Stimulated activated CD8-positive, alpha-beta memory T cell treated with anti-CD3 and anti-CD28 coated beads, Interleukin-7, amount 100 ng/mL, for 48 hours (primary cell): Measurements from ENCODE around the gene TMEM258.

Experiments used
- DNase-seq, 2 donors: peaks; one replicate each; pipeline ENCODE4 v3.0.0-alpha.2; 2020; ENCODE audit warnings: low read depth in 1 of 2; ENCODE audit errors: extremely low read depth in 1 of 2

Gene TMEM258

DNA sequence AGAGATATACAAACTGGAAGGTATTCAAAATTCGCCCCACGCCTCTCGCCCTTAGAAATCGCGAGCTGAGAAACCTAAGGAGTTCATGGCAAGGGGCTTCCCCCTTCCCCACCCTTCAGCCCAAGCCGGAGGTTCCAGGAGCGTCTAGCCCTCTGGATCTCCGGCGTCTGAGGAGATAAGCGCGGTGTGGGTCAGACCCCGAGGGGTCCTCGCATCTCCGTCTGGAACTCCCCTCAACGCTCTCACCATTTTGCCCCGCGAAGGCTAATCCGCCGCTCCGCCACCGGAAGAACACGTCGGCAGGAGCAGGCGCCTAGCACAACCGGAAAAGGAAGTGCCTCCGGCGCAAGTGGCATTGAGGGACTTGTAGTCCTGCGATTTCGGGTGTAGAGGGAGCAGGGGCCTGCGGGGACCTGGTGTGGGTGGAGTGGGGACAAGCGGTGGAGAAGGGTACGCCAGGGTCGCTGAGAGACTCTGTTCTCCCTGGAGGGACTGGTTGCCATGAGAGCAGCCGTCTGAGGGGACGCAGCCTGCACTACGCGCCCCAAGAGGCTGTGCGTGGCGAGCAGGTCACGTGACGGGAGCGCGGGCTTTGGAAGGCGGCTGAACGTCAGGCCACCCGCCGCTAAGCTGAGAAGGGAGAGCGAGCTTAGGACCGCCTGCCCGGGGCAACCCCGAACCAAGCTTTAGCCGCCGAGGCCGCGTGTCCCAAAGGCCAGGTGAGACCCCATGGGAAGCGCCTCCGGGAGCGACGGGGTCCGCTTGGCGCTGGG is at the start of gene TMEM258, which contains the start of gene FEN1:
TMEM258 (minus strand) TSS at position 290 of the 773 bp plus-strand sequence; CDS start at position 249, 41 bp downstream.
FEN1 (plus strand) TSS at position 602 of the 773 bp plus-strand sequence. CDS start 2,451 bp downstream, outside the sequence.
- peak; percentile 70 to 81 for DNase-seq

DNA sequence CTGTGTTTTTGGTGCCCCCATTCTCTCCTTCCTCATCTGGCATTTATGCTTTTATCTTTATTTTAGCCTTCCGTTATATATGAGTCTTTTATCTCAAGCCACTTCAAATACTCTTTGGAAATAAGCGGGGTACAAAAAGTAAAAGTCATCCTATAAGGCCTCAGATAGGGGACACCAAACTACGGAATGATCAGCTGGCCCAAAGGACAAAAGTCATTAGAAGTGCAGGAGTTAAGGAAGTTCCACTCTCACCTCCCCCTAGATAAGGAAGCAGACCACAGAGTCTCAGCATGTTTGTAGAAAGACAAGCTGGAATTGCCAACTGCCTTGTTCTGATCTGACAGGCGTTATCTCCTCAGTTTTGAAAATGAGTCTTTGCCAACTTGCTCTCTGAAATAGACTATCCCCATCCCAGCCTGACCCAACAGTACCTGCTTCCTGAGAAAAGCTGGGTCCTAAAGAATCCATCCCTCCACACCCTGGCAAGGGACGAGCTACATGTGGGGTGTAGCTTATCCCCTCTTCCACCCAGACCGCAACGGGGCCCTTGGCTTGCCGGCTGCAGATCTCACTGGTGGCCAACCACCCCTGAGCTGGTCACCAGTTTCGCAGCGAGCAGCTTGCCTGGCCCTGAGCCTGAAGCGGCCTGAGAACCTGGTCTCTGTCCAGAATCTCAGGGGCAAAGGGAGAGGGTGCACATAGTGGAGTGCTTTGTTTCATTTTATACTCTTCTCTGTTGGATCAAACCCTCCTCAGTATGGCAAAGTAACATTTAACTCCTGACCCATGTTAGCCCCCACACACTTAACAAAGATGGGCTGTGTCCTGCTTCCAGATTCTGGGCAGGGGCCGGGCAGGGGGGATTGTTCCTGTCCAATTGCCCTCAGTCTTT is 49.5 kb upstream of the TMEM258 start:
- DNase-seq, result no peak

DNA sequence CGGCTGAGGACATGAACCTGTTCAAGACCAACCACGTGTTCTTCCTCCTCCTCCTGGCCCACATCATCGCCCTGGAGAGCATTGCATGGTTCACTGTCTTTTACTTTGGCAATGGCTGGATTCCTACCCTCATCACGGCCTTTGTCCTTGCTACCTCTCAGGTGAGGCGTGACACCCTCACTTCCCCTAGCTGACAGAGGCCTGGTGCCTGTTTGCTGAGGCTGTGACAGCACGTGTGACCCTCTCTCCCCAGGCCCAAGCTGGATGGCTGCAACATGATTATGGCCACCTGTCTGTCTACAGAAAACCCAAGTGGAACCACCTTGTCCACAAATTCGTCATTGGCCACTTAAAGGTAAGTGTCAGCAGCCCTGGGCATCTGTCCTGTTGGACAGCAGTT is 48.0 kb upstream of the TMEM258 start:
- DNase-seq, result no peak

DNA sequence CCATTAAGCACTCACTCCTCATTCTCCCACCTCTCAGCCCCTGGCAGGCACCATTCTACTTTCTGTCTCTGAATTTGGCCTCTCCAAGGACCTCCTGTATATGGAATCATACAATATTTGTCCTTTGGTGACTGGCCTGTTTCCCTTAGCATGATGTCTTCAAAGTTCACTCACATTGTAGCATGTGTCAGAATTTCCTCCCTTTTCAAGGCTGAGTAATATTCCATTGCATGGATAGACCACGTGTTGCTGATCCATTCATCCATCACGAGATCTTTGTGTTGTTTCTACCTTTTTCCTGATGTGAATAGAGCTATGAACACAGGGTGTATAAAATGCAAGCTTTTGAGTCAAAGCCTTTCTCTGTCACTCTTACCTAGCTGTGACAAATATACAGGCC is 47.3 kb upstream of the TMEM258 start:
- DNase-seq, result no peak

DNA sequence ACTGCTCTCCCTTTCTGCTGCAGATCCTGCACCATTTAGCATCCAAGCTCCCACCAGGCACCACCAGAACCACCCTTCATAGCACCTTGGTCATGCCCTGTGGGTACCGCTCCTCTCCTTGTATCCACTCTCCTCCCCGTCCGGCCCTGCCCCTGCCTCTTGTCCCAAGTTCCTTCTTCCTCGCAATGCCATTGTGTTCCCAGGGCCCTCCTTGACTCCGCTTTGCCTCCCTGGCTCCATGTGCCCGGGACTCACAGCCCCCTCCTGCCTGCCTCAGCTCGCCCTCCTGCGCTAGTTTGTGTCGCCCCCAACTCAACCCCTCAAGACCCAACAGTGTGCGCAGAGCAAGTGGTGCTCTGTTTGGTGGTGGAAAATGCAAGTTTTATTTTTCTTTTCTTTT is 46.5 kb upstream of the TMEM258 start:
- DNase-seq, result no peak

DNA sequence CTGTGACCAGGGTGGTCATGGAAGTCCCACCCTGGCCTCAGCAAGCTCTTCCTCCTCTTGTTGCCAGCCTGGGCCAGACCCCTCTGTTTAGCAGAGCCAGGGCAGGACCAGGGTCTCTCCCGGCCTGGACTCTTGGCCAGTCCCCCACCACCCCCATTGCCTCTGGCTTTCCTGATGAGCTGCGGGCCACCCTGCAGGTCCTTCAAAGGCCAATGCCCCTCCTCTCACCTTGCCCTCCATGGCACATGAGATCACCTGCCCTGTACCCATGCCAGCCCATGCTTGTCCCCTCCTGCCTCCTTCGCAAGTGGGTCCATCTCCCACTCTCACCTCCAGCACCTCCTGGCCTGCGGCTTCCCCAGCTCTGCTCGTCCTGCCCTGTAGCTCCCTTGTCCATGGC is 46.1 kb upstream of the TMEM258 start:
- DNase-seq, result no peak

DNA sequence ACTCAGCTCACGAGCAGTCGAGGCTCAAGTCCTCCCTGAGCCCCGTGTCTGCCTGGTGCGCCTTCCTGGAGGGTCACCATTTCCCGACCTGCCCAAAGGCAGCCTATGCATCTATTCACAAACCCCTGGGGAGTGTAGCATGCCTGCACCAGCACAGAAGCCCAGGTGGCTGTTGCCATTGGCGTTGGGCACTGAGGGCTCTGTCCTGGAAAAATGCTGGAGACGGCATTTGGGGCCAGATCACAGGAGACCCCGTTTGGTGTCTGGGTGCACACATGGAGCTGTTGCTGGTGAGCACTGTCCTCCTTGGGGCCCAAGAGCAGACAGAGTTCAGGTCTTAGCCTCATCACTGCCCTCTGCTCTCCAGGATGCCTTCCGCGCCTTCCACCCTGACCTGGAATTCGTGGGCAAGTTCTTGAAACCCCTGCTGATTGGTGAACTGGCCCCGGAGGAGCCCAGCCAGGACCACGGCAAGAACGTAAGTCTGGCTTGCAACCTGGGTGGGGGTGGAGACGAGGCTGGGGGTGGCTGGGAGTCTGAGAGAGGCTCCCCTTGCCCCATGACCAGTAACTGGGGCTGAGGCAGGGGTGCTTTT is 45.1 kb upstream of the TMEM258 start:
- no peak for DNase-seq

DNA sequence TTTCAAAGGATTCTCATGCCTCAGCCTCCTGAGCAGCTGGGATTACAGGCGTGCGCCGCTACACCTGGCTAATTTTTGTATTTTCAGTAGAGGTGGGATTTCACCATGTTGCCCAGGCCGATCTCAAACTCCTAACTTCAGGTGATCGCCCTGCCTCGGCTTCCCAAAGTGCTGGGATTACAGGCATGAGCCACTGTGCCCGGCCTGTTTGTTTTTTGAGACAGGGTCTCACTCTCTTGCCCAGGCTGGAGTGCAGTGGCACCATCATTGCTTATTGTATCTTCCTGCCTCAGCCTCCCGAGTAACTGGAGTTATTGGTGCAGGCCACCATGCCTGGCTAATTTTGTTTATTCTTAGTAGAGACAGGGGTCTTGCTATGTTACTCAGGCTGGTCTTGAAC is 43.8 kb upstream of the TMEM258 start:
- DNase-seq, result no peak

DNA sequence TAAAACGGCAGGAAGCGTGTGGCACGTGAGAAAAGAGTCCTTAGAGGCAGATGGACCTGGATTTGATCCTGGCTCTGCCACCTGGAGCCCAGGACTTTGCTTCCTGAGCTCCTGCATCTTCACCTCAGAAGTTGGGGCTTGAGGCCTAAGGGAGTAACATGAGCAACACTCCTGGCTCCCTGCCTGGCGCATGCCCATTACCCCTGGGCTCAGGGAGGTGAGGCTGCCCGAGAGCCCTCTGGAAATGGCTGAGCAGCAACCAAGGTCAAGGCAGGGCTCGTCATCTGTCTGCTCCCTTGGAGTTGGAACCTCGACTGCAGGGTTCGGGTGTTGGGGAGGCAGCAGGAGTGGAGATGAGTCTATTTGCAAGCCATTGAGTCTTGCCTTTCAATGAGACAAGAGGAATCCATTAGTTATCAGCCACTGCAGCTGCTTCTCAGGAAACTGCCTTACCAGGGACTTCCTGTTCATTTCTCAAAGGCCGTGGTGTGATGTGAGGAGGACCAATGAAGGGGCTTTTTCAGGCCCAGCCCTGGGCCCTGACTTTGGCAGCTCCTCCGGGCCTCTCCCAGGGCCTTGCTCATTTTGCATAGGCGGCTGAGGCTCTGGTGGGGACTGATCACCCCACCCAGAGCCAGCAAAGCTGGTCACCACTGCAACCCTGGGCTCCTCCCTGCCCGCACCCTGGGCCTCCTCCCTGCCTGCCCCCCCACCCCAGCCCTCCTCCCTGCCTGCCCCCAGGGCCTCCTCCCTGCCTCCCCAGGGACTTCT is 42.1 kb upstream of the TMEM258 start:
- no peak for DNase-seq

DNA sequence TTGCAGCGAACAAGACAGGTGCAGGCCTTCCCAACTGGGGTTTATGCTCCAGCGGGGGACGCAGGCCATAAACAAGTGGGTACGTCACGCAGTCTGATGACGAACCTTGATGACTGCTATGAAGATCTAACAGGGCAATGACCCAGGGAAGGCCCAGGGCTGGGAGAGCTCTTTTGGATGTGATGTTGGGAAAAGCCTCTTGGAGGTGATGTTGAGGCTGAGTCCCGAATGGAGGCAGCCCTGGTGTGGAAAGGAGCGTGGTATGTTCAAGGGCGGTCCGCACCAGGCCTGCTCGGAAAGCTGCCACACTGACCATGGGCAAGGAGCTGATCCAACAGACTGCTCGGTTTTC is 41.5 kb upstream of the TMEM258 start:
- no peak for DNase-seq

DNA sequence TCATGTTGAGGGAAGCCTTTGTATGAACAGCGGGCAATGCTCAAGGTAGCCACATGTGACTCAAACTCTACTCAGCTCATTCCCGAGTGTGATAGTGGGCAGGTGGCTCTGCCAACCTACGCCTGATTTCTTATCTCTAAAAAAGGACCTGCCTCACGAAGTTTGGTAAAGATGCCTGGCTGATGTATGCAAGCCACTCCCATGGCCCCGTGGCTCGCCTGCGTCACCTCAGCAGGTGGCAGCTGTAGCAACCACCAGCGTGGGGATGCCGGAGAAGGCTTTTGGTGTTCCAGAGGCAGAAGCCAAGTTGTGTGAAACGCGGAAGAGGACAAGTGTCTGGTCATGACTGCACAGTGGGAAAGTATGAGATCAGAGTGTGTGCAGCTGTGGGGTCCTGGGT is 41.1 kb upstream of the TMEM258 start:
- no peak for DNase-seq

DNA sequence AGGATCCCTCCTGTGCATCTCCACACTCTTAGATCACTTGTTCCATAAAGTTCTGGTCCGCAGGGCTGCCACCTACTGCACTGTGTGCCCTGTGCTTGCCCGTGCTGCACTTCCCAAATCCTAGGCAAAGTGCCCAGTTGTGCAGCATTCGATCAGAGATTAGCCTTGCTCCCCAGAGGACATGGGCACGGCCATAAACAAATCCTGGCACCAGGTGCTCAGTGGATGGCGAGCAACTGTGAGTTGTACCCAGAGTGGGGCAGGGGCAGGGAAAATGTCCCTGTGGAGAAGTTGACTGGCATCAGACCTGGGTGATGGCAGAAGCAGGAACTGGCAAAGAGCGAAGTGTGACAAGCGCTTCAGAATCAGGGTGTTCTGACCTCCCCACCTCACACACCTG is 40.4 kb upstream of the TMEM258 start:
- no peak for DNase-seq

DNA sequence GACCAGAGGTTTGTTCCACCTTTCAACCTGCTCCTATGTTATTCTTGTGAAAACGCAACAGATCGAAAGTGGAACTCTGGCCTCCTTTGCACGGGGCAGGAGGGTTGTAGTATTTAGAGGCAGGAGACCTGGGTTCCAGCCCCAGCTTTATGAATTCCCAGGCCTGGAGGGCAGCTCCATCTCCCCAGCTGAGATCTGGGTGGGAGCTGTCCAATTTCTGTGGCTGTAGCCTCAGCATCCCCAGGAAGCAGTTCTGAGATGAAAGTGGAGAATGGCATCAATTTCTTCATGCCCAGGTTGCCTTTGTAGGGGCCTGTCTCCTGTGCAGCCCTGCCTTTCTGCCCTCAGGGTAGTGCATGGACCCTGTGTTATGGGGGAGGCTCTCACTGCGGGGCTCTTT is 39.8 kb upstream of the TMEM258 start:
- no peak for DNase-seq

DNA sequence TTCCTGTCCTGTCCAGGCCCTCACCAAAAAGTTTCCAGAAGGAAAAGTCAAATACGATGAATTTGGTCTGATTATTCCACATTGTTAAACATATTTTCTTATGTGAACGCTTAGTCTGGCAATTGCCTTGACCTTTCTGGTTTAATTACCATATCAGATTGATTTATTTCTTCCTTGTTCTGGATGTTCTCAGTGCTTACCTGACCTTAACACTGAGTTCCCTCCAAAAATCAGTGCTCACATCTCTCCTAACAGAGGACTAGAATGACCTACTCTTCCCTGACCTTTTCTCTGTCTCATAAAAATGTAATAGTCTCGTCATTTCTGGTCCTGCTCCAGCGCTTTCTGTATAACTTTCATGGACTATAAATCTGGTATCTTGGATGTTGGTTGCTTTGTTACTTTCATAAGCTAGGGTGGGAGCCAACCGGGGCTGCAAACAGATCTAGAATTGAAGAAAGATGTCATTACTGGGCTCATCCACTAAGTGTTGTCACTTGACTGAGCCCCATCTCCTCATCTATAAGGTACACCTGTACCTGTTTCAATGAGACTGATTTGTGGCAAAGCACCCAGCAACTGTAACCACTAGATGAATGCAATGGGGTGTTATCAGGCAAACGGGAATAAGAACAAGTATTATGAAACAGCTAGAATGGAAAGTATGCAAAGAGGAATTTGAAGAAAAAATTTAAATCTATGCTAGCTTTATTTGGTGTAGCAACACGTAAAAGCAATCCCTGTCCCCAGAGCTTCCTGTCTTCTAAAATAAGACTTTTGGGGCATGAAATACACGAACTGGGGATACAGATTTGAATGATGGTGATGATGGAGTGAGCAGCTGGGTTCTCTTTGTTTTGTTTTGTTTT is 38.1 kb upstream of the TMEM258 start:
- no peak for DNase-seq

DNA sequence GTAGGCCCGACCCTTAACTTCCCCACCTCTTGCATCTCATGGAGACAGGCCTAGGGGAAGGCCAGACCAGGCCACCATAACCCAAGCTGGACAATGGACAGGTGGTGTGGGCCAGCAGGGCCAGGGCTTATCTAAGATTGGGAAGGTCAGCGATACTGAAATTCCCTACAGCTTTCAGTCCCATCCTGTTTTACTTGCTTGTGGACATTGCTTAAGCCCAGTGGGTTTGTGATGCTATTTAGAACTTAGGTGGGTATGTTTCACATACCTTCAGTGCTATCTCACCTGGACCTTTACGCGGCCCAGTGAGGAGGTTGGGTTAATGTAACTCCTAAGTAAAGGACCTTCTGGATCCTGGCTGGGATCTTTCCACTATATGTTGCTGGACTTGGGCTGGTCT is 37.4 kb upstream of the TMEM258 start:
- no peak for DNase-seq

DNA sequence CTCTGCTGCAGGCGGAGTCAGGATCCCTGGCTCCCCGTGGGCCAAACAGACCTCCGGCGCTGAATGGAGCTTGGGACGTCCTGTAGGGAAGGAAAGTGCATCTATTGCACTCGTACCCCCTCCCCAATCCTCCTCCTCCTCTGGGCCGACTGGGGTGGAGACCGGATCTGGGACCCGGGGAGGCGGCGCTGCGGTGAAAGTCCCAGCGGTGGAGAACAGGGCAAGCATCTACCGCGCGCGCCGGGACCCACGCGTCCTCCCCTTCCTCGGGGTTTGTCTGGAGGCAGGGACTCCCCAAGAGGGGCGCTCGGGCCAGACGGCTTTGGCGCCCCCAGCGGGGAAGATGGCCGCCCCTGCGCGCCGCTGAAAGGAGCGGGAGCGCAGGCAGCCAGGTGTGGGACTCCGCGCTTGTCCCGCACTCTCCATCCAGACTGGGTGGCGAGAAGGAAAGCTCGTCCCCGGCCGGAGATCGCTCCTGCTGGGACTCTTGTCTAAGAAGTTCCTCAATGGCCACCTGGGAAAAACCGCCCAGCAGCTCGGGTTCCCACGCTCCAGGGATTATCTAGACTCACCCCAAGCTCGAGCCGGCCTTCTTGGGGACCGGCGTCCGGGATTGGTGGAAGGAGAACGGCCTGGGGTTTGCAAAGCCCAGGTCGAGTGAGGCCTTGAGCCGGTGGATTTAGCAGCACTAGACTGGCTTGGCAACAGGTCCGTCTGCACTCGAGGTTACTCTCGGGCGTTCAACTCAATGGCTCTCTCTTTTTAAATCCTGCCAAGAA is 36.4 kb upstream of the TMEM258 start:
- DNase-seq, result no peak

DNA sequence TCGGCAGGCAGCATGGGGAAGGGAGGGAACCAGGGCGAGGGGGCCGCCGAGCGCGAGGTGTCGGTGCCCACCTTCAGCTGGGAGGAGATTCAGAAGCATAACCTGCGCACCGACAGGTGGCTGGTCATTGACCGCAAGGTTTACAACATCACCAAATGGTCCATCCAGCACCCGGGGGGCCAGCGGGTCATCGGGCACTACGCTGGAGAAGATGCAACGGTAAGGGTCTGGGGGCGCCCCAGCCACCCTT is 35.9 kb upstream of the TMEM258 start:
- no peak for DNase-seq

DNA sequence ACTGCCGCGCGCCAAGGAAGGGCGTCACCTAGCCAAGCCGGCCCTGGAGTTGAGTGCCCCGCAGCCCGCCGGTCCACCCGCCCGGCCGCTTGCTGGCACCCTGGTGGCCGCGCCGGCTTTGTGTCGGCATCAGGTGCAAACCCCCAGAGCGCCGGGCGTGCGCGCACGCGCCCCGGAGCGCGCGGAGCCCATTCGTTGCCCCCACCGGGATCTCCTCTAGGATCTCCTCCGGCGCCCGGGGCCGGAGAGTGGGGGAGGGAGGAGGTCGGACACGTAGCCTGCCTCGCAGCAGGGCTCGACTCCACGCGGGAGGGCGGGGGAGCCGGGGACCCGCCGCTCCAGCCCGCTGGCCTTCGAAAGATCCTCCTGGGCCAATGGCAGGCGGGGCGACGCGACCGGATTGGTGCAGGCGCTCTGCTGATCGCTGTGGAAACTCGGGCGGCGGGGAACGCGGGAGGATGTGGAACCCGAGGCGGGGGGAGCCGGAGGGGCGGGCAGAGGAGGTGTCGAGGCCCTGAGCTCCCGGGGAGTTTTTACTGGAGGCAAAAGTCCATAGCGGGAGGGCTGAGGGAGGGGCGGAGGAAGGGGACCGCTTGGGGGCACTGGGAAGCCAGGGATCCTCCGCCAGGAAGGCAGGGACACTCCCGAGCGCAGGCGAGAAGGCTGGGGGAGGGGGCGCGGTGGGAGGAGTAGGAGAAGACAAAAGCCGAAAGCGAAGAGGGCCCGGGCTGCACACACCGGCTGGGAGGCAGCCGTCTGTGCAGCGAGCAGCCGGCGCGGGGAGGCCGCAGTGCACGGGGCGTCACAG is 35.4 kb upstream of the TMEM258 start, which contains the start of gene FADS2:
FADS2 (plus strand) TSS at position 730 of the 808 bp plus-strand sequence. CDS start 91 bp downstream, outside the sequence.
- peak; percentile 66 to 72 for DNase-seq
